GM19043 (cell line): ENCODE measurements around the gene CHD9NB.
"Not testable (repeated sequence)": the region's sequence is repeated elsewhere in the genome, so short reads cannot be mapped to it uniquely, and the experiment has no call there.

Experiments used
- ATAC-seq: cut with Tn5 transposase; IDR thresholded peaks from one replicate; pipeline ENCODE4 v1.9.1; 2021; ENCODE audit warnings: low read depth; ENCODE audit not compliant: unreplicated experiment

CHD9NB gene

DNA sequence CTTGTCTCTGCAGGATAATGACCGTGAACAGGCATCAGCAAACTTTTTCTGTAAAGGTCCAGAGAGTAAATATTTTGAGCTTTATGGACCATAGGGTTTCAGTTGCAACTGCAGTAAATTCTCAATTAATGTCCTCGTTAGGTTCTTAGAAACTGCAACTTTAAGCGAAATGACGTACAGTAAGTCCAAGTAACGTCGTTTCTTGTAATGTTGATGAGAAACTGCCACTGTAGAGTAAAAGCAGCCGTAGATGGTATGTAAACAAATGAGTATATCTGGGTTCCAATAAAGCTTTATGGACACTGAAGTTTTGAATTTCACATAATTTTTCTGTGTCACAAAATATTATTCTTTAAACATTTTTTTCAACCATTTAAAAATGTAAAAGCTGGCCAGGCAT lies 7.0 kb upstream of the CHD9NB start:
- no peak for ATAC-seq

DNA sequence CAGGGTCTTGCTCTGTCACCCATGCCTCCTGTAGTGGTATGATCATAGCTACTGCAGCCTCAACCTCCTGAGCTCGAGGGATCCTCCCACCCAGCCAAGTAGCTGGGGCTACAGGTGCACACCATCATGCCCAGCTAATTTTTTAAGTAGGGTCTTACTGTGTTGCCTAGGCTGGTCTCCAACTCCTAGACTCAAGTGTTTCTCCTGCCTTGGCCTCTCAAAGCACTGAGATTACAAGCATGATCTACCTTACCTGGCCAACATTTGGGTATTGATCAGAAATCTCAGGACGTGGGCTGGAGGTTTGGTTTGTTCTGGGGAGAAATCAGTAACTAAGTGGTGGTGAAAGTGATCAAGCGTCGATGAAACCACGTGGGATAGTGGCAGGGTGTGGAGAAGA lies 6.2 kb upstream of the CHD9NB start:
- no peak for ATAC-seq

DNA sequence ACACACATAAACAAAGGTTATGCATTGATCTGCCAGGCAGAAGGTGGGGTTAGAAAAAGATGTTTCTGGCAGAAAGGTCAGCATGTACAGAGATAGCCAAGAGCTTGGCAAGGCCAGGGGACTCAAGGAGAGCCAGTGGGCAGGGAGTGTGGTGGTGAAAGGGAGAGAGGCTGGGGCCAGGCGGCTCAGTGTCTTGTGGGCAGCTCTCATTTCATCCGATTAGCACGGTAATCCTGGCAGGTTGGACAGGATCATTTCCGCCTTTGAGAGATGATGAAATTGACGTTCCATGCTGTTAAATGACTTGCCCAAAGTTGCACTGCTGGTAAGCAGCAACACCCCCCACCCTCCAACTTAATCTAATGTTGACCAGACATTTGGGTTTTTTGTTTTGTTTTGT lies 5.7 kb upstream of the CHD9NB start:
- ATAC-seq, result no peak

DNA sequence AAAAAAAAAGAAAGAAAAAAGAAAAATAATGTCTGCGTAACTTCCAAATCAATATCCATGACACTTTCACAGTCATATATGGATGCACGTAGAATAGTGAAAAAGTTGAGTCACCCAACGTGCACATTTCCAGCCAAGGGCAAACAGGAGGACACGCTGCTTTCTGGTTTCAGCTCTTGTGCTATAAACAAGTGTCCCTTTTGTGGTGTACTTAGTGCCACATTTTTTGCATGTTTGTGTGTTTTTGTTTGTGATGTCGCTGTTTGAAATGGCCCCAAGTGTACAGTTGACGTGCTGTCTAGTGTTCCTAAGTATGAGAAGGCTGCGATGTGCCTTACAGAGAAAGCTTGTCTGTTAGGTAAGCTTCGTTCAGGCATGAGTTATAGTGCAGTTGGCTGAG lies 5.0 kb upstream of the CHD9NB start:
- no peak for ATAC-seq

DNA sequence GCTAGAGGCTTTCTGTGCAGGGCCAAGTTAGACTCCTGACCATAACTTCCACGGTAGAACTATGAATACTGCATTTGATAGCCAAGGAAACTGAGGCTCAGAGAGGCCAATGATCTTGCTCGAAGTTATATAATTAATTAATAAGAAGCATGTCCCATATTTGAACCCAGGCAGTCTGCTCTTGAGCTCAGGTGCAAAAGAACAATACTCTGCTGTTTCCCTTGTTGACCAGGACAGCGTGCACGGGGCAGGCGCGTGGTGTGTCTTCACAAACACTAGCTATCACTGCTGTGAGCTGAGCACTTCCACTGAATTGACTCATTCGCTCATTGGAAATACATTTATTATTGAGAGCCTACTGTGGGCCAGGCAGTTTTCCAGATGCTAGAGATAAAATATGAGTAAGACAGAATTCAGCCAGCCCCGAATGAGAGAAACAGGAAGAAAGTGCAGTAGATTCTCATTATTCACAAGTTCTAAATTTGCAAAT lies 3.7 kb upstream of the CHD9NB start:
- no peak for ATAC-seq

DNA sequence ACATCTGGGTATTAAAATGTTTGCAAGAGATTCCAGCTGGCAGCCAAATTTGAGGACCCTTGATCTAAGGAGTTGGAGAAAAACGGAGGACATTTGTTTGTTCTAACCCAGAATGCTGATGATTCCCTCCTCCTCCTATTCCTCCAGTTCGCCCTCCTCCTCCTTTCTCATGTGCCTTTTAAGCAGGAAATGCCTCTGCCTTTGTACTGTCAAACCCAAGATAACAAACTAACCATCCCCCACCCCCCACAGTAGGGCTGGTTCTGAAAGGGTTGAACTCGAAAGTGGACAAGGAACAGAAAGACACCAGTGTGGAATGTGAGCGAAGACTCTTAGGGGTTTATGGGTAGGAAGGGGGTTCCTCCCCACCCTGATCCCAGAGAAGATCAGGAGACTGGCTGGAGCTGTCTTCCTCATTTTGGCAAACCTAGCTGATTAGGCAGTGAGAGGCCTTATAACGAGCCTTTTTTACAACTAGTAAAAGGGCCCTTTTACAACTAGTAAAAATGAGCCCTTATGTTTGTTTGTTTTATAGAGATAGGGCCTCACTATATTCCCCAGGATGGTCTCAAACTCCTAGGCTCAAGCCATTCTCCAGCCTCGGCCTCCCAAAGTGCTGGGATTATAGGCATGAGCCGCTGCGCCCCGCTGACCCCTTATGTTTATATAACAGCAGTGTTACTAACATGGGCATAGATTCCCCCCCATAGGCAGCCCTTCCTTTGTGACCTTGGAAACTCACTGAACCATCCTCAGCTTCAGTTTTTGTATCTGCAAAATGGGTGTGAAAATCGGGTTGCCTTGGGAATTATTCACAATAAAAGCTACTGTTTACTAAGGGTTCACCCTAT lies 3.1 kb upstream of the CHD9NB start:
- ATAC-seq, result no peak

DNA sequence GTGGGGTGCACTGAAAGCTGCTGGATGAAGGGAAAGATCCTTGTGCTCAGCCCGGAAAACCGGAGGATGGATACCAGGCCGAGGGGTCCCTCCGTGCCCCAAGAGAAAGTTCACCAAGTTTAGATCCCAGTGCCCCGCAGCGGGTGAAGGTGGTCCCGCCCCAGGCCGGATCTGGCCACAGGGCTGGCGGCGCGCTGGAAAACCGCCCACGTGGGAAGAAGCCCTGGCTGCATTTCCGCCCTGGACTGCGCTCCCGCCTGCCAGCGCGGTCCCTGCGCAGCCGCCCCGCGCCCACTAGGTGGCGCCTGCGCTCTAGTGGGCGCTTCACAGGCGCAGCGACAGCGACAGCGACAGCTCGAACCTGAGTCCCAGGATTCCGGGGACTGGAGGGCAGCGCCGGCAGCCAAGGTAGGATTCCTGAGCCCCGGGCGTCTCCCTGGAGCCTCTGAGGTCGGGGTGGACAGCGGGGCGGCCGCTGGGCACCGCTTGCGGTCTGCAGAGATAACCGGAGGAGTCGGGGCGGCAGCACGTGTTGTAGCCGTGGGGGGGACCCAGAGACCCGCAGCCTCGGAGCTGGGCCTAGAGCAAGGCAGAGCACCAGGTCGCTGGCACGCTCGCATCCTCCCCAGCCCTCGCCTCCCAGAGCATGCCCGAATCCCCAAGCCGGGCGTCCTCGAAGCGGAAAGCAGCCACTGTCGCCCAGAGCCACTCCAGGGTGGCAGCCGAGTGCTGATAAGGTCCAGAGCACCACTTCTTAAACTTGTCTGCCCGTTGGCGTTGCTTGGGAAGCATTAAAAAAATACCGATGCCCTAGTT lies 2.2 kb upstream of the CHD9NB start, which contains the start of gene CHD9:
TSS of gene CHD9 (plus strand) at position 322 of the 816 bp plus-strand sequence. CDS start 101,099 bp downstream, outside the sequence.
- ATAC-seq, result peak; percentile 68

DNA sequence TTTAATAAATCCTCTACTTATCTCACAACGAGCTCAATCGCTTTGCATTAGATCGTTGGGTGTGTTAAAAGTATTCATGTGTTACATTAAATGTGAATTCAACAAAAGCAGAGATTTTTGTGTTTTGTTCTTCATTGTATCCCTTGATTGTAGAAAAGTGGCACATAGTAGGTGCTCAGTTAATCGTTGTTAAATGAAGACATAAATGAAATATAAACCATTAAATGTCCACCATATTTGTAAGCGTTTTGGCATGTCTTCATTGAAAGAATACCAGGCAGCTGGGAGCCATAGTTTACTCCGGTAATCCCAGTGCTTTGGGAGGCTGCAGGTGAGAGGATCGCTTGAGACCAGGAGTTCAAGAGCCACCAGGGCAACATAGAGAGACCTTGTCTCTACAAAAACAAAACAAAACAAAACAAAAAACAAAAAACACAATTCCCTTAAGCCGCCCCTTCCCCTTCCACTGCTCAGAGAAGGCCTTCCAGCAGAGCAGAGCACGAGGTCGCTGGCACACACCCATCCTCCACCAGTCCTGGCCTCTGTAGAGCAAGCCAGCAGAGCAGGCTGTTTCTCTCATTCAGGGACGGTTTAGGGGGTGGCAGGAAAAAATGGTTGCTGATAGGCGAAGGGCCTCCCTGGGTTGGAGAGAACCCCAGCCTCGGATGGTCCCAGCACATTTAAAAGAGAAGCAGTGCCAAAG lies 1.4 kb upstream of the CHD9NB start:
- ATAC-seq, result peak; percentile 38

DNA sequence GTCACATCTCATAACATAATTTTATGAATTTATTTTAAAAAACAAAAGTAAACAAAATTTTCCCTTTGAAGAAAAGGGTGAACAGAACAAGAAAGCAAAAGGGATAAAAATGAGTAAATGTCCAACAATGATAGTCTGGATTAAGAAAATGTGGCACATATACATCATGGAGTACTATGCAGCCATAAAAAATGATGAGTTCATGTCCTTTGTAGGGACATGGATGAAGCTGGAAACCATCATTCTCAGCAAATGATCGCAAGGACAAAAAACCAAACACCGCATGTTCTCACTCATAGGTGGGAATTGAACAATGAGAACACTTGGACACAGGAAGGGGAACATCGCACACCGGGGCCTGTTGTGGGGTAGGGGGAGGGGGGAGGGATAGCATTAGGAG lies 1.4 kb downstream of the CHD9NB start:
- not testable (repeated sequence) for ATAC-seq

DNA sequence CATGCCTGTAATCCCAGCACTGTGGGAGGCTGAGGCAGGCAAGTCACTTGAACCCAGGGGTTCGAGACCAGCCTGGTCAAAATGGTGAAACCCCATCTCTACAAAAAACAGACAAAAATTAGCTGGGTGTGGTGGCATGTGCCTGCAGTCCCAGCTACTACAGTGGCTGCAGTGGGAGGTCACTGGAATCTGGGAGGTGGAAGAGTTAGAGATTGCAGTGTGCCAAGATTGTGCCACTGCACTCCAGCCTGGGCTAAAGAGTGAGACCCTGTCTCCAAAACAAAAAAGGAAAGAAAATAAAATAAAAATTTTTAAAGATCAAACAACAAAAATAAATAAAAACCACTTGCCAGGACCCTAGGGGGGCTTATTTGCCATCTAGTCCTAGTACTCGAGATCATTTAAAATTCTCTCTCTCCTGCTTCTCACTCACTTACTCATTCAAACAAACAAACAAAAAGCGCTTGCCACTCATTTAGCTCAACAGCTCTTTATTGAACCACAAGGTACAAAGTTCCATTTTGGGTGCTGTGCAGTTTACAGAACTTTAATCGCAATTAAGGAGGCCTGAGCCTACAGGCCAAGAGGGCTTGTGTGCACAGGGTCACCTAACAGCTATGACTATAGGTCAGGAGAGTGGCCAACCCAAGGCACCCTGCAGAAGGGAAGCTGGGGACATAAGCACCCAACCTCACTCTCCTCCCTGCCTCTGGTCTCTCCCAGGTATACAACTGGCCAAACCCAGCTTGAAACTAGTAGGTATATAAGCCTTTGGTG lies 4.4 kb downstream of the CHD9NB start:
- no peak for ATAC-seq

DNA sequence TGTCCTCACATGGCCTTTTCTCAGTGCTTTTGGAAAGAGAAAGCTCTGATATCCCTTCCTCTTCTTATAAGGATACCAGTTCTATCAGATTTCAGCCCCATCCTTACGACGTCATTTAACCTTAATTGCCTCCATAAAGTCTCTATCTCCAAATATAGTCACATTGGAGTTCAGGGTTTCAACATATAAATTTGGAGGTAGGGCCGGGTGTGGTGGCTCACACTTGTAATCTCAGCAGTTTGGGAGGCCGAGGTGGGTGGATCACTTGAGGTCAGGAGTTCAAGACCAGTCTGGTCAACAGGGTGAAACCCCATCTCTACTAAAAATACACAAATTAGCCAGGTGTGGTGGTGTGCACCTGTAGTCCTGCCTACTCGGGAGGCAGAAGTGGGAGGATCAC lies 5.2 kb downstream of the CHD9NB start:
- not testable (repeated sequence) for ATAC-seq

DNA sequence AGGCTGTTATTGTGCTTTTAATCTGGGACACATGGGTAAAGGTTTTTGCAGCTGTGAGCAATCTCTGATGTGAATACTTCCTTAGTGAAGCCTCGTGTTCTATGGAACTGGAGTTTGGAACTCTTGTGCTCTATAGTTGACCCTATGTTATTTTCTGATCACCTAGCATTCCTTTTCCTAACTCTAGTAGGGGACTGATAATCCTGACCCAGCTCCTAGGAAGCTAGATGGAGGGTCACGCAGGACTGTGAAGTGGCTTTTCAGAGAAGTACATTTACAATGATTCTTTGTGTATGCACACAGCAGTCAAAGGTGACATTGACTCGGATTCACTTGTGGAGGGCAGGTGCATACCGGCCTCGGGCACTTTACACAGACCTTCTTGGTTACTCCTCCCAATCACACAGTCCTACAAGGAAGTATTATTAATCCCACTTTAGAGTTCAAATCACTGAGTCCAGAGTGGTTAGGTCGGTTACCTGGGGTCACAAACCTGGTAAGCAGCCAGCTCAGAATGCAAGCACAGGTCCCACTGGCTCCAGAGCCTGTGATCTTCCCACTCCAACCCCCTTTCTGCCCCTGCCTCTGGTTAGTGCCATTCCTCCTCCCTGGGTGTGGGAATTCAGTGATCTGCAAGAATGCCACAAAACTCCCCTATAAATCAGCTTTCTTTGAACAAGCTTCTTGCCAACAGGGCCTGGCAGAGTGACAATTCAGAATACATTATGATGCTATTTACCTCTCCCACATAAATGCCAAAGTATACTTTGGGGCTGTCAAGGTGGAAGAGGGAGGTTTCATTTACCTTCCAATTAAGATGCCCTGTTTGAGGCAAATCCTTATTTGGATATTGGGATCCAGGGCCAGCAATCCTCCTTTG lies 7.1 kb downstream of the CHD9NB start:
- ATAC-seq, result no peak

DNA sequence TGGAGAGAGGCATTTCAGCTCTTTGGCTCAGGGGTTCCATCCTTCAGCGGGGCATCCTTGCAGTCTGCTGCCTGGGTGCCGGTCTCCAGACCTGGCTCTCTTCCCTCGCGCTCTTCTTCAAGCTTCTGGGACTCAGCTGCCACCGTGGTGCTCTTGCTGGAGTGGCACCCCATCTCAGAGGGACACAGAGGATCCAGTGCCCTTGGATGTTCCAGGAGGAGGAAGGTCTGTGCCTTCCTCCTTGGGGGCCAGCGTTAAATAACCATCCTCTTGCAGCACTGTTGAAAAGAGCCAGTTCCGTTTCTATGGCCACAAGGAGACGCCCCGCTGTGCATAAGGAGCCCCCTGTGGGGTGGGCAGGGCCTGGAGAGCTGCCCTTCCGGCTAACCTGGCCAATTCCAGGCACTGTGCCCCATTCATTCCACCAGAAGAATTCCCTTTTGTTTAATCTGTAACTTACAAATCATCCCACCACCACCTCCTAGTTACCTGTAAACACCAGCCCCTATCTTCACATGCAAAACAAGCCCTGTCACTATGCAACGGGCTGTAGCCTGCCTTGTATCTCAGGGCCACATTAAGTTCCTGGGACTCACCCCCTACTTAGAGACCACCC lies 8.6 kb downstream of the CHD9NB start:
- no peak for ATAC-seq

DNA sequence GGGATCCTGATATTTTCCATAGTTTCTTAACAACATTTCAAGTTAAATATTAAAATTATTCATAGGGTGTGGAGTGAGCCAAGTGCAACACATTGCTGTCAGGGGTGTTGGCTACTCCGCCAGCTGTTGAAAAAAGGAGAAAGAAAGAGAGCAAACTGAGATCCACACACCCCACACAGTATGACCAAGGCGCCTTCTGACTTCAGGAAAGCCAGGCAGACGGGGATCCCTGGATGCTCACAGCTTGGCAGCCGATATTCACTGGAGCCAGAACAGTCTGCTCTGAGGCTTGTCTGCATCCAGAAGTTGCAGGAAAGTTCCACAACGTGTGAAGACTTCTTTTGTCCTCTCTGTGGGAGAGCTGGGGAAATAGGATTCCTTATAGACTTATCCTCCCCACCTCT lies 9.3 kb downstream of the CHD9NB start:
- ATAC-seq, result no peak

DNA sequence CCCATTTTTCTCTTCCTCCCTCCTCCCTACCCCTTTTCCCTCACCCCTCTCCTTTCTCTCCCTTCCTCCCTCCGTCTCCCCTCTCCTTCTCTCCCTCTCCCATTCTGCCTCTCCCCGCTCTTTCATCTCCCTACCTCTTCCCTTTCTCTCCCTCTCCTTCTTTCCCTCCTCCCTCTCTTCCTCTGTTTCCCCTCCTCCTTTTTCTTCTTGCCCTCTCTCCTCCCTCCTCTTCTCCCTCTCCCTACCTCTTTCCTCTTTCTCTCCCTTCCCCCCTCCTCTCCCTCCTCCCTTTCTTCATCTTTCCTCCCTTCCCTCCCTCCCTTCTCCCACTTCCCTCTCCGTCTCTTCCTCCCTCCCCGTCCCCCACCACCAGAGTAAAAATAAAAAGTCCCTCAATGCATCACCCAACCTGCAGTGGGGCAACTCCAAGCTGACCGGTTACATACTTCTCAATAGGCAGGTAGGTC lies 10.4 kb downstream of the CHD9NB start:
- no peak for ATAC-seq

DNA sequence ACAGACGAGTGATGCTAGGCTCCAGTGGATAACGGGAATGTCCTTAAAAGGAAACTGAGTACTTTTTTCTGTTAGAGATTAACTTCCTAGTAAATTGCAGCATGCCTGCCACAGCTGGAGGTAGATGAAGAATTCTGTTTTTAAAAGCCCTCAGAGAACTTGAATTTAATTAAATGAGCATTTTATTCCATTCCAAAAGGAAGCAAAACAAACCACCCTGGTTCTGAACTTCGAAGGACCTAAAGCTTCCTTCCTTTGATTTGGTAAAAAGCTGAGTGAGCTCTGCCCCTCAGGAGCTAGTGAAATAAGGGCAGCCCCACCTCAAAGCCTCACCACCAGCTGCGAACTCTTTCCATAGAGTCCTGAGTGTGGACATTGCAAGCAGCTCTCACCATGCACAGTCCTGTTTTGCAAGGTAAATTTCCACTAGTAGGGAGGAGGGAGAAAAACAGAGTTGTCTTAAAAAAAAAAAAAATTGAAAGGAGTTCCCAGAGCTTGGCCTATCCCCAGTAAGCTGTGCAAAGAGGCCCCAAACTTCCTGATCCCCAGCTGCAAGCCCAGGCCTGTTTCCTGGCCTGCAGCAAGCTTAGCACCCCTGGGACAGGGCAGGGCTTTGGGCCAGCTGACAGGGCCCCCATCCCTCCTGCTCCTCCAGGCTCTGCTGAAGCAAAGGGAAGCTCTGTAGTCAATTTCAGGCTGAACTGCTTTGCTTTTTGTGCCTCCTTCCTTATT lies 11.2 kb downstream of the CHD9NB start:
- peak; percentile 62 for ATAC-seq

DNA sequence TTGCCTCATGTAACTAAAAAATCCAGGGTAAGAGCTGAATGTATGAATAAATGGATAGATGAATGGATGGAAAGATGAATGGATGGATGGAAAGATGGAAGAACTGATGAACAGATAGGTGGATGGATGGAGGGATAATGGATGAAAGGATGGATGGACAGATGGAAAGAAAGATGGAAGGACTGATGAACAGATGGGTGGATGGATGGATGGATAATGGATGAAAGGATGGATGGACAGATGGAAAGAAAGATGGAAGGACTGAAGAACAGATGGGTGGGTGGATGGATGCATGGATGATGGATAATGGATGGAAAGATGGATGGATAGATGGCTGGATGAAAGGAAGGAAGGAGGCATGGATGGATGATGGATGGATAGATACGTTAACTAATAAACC lies 11.9 kb downstream of the CHD9NB start:
- ATAC-seq, result no peak

DNA sequence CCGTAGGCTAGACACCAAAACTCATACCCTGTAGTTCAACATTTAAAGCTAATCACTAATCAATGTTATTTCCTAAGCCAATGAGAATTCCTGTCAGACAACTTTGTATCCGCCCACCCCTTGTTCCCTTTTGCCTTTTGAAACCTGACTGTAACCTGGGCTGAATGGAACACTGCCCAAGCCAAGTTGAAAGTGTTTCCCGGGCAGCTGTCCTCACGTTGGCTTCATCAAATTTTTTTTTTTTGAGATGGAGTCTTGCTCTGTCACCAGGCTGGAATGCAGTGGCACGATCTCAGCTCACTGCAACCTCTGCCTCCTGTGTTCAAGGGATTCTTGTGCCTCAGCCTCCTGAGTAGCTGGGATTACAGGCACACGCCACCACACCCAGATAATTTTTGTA lies 16.0 kb downstream of the CHD9NB start:
- not testable (repeated sequence) for ATAC-seq
